Smooth muscle cell of the brain vasculature (primary cell): Measurements from ENCODE around the gene BBX.

ENCODE experiments used
- DNase-seq: peaks from one replicate; pipeline ENCODE4 v3.0.0-alpha.2; 2012; ENCODE audit warnings: low read depth, low spot score

The BBX gene

GRCh38 chr3:107522510-107523288 is at the start of gene BBX:
Gene BBX, plus strand, starts transcription at chr3:107522962. Its CDS starts 187,499 bp downstream, at chr3:107710461.
- peak; percentile 93 for DNase-seq

DNA sequence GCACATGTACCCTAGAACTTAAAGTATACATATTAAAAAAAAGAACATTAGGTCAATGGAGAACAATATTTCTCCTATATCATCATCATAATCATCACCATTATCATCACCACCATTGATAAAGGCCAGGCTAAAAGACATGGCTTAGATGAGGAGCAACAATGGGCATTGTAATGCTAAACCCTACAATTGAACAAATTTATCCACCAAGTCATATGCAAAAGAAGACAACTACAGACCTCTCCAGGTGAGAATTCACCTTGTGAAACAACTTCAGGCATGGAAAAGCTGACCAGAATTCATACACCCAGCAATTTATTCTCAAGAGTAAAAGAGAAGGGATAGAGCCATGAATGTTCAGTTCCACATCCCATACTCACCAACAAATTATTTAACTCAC is 46.3 kb upstream of the BBX start:
- no peak for DNase-seq

DNA sequence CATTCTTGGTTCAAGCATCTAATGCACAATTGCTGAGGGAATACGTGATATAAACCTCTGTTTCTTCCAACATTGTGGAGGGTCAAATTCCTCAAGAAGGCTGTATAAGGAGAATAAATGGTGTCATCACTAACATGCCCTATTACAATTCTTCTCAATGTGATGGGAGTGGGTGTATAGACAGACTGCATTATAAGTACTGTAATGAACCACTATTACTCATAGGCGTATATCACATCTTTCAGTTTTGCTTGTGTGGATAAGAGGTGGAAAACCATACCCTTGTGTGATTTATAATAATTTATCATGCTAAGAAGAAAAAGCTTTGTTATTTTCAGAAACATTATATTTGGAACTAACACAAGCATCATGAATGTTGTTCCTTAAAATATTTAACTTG is 35.3 kb upstream of the BBX start:
- no peak for DNase-seq

GRCh38 chr3:107488942-107489341 is 33.8 kb upstream of the BBX start:
- DNase-seq = no peak

DNA sequence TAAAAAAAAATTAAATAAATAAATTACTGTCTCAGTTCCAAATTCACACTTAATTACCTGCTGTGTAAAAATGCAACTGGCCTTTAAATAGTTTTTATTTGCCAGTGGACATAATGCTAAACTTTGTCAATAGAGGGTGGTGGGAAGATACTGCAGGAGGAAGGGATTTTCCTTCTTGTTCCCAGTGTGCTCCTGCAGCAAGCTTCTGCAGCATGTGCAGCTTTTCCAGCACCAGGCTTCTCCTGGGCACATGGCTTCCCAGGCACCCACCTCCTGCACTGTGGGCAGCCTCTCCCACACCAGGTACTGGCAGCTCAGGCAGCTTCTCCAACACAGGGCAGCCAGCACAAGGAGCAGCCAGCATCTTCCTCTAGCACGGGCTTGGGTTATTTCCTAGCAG is 29.6 kb upstream of the BBX start:
- no peak for DNase-seq

- no peak for DNase-seq
Observed at GRCh38 chr3:107496855-107497254, 25.9 kb upstream of the BBX start.

GRCh38 chr3:107498646-107499045 is 24.1 kb upstream of the BBX start:
- DNase-seq = no peak

DNA sequence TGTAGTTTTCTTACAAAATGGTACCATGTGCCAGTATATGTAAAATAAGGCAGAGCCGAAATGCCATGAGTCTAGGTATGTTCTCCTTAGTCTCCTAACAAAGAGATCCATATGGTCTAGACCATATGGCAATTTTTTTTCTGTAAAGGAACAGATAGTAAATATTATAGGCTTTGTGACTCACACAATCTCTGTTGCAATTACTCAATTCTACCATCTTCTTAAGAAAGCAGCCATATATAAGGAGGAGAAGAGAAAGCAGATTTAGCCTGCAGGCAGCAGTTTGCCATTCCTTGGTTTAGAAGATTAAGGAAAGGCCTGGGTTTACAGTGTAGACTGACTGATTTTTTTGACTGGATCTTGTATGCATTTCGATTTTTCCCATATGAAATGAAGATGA is 16.3 kb upstream of the BBX start:
- DNase-seq = no peak

DNA sequence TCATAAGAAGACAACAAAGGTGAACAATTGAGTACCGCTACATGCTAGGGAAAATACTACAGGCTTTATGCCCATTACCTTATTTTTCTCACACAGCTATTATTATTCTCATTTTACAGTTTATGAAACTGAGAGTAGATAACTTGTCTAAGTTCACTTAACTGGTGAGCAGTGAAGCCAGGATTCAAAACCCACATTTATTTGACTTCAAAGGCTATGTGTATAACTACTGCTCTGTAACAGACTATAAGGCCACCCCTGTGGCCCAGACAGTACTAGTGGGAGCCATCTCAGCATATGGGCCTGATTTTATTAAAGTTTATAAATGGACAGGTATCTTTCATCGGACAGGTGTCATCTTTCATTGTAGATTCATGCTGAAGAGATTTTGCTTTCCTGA is 14.4 kb upstream of the BBX start:
- DNase-seq = no peak

DNA sequence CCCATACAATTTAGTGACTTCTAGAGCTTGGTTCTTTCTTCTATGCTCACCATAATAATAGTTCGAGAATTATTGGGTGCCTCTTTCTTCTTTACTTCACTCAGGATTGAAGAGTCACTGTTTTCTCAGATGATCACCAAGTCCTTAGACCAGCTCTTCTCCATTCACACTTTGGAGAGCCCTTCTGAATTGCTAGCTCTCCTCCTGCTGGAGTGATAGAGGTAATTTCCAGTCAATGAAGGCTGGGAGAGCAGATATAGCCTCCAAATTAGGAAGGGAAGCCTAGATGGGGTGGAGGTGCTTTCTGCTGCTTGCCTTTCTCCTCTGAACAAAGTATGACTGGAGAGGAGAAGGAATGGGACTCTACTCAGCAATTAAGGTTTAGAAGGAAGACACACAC is 10.7 kb upstream of the BBX start:
- DNase-seq = no peak

GRCh38 chr3:107514453-107514852 is 8.3 kb upstream of the BBX start:
- DNase-seq = no peak

DNA sequence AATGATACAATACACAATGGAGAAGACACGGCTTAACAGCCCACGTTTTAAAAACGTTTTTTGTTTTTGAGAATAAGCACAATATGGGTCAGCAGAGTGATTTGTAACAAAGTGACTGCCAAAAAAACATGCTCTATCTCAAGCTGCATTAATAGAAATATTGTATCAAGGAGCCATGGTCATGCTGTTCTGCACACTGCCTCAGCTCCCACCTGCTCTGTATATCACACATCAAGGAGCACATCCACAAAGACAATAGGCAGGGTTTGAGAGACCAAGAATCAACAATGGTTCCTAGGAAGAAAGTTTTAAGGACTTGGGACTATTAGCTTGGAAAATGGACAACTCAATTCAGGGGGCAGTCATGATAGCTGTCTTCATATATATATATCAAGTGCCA is 6.3 kb upstream of the BBX start:
- no peak for DNase-seq

DNA sequence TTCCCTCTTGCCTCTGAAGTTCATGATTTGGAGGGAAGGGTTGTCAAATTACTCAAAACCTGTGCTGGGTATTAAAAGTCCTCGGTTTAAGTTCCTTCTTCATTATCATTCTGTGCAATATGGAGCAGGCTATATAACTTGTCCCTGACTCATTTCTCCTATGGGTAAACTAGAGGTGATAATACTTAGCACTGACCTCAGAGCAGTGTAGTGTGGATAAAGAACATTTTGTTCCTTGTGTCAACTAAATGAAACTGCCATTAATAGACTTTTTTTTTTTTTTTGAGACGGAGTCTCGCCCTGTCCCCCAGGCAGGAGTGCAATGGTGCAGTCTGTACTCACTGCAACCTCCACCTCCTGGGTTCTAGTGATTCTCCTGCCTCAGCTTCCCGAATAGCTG is 2.2 kb upstream of the BBX start:
- no peak for DNase-seq

GRCh38 chr3:107521469-107522059 is 1.2 kb upstream of the BBX start:
- DNase-seq = no peak

- DNase-seq = no peak
Observed at GRCh38 chr3:107523289-107523538, 452 bp downstream of the BBX start.

DNA sequence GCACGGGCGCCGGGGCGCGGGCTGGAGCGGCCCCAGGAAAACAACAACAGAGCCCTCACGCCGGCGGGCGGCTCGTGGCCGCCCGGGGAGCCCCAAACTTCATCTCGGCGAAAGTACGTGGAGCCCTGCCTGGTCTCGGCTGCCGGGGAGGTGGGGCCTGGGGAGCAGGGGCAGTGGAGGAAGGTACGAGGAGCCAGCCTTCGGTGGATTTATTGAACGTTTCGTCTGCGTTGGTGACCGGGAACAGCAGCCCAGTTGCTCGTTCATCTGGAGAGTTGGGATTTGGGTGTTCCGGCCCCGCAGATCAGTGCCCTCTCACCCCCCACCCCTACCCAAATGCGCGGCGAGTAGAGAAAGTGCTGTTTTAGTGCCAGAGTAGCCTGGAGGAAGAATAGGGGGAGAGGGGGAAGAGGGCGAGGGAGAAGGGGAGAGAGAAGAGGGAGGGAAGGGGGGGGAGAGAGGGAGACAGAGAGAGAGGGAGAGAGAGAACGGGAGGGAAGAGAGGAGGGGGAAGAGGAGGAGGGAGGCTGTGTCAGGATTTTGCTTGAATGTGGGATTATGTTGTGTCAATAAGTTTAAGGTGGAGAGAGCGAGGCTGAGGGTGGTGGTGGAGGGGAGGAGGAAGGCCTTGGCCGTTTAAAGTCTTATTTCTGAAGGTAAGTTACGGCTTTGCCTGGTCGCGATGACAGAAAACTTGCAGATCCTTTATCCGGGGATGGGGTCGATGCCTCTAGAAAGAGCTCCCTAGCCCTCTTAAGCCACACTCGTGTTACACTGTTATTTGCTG is 970 bp downstream of the BBX start:
- no peak for DNase-seq

GRCh38 chr3:107524326-107524840 is 1.6 kb downstream of the BBX start:
- DNase-seq = no peak

DNA sequence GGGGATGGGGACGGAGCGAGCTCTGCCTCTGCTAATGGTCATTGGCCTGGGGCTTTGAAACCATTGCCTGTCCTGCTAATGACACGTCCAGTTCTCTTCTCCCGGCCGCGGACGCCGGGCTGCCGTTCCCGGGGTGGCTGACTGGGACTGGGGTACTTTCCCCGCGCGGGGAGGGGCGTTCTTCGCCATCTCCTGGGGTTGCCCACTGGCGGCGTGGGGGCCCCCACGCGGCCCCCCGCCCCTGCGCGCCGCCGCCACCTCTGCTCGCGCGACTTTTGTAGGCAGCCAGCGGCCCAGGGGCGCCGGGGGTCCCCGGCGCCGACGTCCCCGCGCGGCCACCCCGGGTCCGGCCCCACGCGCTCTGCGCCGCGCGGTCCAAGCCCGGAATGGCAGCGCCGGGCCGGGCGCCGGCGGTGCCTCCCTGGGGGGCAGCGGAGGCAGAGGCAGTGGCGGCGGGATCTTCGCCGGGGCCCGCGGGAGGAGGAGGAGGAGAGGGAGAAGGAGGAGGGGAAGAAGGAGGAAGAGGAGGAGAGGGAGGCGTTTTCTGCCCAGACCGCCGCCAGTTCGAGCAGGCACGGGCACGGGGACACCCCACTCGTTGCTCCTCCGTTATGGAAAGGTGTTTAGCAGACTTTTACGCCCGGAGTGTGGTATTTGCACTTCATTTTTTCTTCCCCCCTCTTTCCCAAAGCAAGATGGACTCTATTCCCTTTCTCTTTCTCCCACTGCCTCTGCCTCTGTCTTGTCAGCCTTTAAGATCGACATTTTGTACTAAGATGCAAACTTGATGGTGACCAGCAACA is 2.3 kb downstream of the BBX start:
- no peak for DNase-seq

DNA sequence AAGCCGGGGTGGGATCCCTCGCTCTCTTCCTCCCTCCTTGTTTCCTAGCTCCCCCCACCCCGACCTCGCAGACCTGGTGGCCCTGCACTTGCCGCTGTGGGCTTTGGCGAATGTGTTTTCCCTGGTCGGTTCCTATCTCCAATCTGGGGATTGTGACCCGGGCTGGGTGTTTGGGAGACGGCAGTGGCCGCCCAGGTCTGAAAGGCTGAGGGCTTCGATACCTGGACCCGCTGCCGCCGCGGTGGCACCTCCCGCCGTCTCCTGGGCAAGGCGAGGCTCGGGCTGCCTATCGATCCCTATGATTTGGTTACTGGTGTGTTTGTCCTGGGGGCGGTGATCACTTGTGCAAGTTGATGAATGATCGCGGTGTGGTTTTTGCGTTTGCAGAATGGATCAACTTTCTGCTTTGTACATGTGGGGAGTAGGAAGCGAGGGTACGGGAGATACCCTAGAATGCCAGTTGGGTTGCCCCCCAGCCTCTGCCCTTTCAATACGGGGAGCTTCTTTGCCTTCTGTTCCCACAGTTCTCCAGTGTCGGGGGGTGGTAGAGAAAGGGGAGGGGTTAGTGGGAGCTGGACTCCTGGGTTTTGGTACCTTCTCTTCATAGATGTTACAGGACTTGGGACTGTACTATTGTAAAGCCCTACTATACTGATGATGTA is 3.0 kb downstream of the BBX start:
- DNase-seq = no peak

DNA sequence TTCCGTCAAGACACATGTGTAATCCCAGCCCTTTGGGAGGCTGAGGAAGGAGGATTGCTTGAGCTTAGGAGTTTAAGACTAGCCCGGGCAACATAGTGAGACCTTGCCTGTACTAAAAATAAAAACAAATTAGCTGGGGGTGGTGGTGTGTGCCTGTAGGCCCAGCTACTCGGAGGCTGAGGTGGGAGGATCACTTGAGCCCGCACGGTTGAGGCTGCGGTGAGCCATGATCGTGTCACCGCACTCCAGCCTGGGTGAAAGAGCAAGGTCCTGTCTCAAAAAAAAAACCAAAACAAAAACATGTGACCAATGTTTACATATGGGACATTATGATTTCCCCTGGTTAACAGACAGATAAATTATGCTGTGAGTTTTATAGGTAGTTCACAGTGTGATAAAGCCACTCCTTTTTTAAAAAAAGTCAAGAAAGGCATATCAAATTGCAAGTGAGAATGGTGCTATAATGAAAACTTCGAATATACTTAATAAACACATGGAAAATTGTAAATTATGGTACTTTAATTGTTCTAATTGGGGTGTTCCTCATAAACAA is 9.2 kb downstream of the BBX start:
- DNase-seq = no peak

GRCh38 chr3:107540857-107541256 is 18.1 kb downstream of the BBX start:
- no peak for DNase-seq
